HG03432 (cell line): ENCODE results near the gene SORCS3.
"Not testable (repeated sequence)": the region's sequence is repeated elsewhere in the genome, so short reads cannot be mapped to it uniquely, and the experiment has no call there.

Experiments used
- ATAC-seq: cut with Tn5 transposase; IDR thresholded peaks from one replicate; pipeline ENCODE4 v1.9.1; 2021; ENCODE audit warnings: mild to moderate bottlenecking, moderate library complexity; ENCODE audit not compliant: unreplicated experiment

Gene SORCS3

GRCh38 chr10:104689105-104689504 lies 48.0 kb downstream of the SORCS3 start:
- no peak for ATAC-seq

DNA sequence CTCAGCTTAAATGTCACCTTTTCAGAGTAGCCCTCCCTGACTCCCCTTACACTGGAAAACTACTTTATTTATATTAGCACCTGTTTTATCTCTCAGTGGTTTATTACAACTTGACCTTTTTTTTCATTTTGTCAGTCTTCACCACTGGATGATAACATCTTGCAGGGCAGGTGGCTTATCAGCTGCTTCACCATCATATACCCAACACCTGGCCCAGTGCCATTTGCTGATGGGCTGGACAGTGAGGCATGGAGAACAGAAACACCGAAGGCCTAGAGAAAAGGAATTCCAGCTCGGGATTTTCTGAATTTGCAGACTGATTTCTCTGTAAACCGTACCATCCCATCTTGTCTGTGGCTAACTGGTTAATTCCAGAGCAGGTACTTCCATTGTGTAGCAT lies 48.5 kb downstream of the SORCS3 start:
- ATAC-seq = no peak

GRCh38 chr10:104690101-104690500 lies 49.0 kb downstream of the SORCS3 start:
- no peak for ATAC-seq

DNA sequence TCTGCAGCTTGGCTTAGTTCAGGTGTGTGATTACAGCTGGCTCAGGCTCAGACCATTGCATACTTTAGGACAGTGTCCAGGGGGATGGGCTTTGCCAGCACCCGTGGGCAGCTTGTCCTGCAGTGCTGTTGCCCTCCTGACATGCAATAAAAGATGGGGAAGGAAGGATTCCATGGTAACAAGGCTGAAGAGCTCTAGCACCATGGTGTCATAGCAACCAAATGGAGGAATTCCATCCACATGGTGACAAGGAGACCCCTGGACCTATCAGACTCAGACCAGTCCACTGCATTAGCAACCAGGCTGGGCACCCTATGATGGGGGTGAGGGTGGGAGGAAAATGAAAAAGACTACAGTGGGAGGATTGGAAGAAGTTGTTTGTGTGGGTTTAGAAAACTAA lies 49.9 kb downstream of the SORCS3 start:
- ATAC-seq = no peak

DNA sequence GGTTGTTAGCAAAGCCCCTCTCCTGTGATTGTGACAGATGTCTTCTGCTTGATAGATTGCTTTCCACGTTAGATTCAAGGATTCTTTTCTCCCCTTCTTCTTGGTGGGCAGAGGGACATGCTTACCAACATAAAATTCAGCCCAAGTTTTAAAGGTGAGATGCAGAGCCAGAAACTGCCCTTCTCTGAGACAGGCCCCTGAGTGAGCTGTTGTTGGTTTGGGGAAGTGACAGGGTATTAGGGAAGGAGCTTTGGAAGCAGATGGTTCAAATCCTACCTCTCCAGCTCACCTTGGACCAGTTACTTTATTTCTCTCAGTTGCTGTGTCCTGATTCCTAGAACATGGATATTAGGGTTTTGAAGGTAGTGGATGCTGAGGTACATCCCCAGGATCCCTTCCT lies 53.0 kb downstream of the SORCS3 start:
- no peak for ATAC-seq

GRCh38 chr10:104703262-104703661 lies 62.2 kb downstream of the SORCS3 start:
- not testable (repeated sequence) for ATAC-seq

DNA sequence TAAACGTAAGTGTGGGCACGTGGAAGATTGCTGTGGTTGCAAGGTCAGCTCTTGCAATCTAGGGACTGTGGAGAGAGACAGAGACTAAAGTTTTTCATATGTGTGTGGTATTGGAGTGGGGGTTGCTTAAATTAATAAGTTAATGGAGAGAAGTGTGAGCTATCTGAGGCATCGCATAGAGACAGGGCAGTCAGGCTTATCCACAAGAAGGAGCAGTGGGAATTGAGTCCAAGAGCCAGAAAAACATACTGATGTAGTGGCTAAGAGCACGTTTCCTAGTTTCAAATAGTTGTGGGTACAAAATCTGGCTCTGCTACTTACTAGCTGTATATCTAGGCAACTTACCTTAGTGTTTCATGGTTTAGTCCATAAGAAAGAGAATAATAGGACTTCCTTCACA lies 65.8 kb downstream of the SORCS3 start:
- ATAC-seq = no peak

DNA sequence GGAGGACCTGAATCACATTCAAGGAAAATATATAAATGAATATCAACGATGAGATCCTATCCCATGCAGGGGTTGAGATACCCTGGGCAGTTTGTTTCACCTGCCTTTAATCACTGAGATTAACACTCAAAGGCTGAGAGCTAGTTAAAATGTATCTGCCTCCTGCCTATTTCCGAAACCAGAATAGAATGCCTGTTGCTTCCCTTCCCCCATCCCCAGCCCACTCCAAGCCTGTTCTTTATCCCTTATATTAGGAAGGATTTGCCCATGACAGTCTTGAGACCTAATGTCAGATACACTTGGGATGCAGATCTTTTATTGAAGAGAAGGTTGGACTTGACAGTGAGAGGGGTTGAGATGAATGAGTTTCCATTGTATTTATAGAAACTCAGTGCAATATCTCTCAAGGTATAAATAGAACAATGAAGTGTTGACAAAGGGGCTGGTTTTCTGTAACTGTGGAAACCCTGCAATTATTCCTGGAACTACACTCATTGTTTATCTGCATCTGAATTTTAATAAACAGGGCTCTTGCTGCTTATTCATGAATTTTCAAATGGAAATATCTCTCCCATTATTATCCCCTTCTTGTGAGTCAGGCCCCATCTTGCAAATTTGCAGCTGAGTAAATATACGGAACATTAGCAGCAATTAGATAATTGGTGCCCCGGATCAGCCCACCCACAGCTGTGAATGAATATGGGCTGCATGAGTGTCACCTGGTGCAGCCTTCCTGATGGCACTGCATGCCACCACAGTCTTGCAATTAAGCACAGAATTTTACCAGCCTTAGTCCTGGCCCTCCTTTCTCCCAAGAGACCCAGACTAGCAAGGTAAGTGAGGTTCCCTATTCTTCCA lies 66.7 kb downstream of the SORCS3 start:
- ATAC-seq = no peak

- ATAC-seq = no peak
Measured at GRCh38 chr10:104711302-104711721, 70.2 kb downstream of the SORCS3 start.

DNA sequence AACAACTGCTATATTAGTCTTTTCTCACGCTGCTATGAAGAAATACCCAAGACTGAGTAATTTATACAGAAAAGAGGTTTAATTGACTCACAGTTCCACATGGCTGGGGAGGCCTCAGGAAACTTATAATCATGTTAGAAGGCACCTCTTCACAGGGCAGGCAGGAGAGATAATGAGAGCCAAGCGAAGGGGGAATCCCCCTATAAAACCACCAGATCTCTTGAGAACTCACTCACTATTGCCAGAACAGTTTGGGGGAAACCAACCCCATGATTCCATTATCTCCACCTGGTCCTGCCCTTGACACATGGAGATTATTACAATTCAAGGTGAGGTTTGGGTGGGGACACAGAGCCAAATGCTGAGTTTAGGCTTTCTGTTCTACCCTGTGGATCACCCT lies 89.5 kb downstream of the SORCS3 start:
- not testable (repeated sequence) for ATAC-seq

- no peak for ATAC-seq
Measured at GRCh38 chr10:104731192-104731591, 90.1 kb downstream of the SORCS3 start.

DNA sequence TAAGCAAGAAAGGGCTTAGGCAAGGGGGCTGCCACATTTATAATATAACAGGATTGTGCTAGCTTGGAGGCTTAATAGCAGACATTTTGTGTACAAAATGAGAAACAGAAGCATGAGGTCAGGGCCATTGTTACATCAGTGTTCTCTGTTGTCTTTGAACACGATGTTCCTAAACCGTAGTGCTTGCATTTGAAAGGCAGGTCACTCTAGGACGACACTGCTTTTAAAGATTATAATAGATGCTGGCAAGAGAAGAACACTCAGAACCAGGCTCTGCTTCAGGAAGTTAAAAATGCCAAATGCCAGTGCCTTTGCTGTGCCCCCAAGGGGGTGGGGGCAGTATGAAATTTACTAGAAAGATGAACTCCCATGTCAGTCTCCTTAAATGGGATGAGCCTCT lies 91.1 kb downstream of the SORCS3 start:
- ATAC-seq = no peak

DNA sequence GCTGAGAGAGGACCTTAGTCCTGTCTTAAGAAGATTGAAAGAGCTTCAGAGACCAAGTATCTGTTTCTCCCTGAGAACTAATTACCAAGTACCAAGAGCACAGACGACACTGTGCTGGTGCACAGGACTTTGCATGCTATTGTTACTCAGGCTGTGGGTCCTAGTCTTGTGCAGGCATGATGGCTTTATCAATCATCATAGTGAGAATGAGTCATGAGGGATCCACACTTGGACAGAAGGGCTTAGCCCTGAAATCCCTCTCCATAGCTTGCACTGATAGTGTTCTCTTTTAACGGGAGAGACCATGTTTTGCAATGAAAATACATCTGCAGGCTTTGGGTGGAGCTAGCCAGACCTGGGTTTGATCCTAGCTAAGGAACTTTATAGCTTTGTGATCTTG lies 93.3 kb downstream of the SORCS3 start:
- no peak for ATAC-seq

DNA sequence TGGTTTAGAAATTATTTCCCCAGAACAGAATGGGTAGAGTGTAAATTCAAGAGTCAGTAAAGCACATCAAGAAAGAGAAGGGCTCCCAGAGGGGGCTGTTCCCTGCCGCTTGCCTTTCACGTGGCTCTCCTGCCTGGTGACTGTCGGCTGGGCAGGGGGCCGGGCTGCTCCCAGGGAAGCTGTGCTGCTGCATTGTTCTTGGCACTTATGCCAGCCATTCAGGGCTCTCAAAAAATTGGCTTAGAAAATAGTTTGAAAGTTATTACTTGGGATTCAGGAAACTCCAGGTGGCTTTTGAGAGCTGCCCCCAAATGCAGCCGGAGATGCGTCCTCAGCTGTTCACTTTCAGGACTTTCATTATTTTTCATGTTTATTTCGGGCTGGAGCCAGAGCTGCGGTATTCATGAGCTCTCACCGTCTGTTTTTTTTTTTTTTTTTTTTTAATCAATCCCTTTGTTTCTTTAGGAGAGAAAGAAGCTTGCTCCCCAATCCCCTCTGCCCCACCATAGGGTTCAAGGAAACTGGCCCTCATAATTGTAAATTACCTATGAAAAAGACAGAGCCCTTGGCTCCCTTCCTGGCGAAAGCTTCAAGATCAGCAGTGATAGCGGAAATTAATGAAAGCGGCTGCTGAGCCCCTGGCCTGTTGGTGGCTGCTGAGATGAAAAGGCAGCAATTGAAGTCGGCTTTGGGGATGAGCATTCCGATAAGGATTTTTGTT lies 94.1 kb downstream of the SORCS3 start:
- ATAC-seq = no peak

DNA sequence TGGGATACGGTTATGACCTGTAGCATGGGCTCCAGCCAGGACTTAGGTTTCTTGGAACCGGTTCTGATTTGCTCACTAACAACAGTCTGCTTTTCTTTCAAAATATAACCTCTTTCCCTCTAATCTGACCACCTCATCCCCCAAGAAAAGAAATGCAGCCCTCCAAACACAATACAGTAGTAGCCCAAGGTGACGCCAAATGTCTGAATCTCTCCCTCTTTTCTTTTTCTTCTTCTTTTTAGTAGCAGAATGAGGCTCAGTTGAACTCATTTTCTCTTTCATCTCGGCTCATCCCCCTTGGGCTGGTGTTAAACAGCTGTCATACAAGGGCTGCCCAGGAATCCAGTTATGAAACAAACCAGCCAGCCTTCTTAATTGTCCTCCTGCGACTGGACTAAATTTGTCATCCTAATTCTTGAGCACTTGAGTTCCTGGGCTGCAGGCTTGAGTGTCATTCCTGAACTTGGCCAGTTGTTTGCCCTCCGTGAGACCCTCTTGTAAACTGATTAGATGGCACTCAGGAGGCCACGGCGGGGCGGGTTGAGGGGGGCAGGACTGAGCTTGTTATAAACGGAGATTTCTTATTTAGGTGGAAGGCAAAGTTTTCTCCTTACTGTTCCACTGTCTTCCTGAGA lies 94.8 kb downstream of the SORCS3 start:
- ATAC-seq = no peak

GRCh38 chr10:104741127-104741526 lies 100.0 kb downstream of the SORCS3 start:
- no peak for ATAC-seq

- ATAC-seq = no peak
Measured at GRCh38 chr10:104744052-104744451, 103.0 kb downstream of the SORCS3 start.

DNA sequence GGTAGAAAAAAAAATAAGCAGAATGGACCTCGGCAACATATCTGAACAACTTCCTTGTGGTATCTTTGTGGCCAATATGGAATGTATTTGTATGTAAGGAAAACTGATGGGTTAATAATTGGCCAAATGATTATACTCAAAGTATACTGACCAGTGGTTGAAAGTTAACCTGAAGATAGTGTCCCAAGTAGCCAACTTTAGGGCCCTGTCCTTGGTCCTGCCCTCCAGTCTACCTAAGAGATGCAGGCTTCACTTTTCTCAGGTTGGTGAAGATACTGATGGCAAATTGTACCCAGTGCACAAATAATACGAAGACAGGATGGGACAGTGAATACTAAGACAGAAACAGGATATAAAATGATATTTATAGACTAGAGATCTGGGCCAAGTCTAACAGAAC lies 109.2 kb downstream of the SORCS3 start:
- ATAC-seq = no peak

- ATAC-seq = peak; percentile 52
Measured at GRCh38 chr10:104762793-104763192, 121.7 kb downstream of the SORCS3 start.

DNA sequence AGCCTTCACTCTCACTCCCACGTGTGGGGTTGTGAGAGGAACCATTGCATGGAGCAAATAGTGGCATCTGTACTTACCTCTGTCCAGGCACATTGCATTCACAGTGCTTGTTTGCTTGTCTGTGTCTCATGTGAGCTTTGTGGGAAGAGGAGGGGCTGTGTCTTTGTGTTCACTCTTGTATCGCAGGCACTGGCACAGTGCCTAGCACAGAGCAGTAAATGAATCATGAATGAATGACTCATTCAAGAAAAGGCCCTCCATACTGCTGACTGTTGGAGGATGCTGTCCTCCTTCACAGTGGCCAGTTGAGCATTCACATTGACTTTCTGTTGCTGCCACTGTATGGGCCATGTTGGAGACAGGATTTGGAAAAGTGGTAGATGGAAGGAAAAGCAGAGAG lies 125.3 kb downstream of the SORCS3 start:
- no peak for ATAC-seq

DNA sequence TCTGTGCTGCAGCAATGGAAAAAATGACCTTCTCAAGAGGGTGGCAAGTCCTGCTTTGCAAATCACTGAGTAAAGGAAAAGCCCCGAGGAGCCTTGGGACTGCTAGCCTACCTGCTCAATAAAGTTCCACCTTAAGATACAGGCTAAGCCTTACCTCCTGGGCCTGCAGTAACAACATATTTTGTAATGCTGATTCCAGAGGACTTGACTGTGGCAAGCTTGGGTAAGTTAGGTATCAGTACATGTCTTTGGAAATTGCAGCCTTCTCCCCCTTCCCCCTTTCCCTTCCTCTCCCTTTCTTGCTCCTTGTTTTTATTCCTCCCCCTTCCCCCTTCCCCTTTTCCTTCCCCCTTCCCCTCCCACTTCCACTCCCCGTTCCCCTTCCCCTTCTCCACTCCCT lies 126.2 kb downstream of the SORCS3 start:
- no peak for ATAC-seq

GRCh38 chr10:104767745-104768144 lies 126.7 kb downstream of the SORCS3 start:
- ATAC-seq = no peak
